ENCODE data around the gene ACP2.

The ACP2 gene

DNA sequence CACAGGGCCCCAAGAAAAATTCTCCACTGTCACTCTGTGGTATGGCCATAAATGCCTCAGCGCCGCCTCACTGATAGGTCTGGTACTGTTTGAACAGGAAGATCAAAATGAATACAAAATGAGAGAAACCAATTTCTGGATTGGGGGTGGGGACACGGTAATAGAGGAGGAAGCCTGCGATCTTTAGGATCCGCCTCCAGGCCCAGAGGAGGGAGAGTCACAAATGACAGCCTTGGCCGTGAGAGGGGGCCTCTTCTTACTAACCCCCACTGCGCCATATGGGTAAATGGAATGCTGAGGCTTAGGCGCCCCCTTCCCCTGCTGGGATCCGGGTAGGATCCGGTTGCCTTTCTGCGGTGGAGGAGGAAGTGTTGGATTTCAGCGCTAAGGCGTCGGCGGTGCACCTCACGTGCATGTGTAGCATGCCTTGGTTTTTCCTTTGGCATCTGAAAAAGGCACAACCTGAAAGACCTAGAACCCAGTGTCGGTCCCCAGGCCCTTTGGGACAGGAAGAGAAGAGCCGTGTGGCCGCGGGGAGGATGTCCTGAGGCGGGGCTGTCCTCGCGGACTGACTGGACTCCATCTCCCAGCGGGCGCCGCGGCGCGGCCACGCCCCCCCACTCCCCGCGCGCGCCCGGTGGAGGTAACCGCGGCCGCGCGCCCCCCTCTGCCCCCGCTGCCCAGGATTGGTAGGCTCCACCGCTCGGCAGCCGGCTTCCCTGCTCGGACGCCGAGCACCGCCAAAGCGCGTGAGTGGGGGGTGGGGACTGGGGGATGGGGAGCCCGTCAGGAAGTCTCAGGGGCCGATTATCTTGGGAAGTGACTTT, 20.6 kb upstream of the ACP2 start:
- DNase-seq (ENCODE audit: extremely low read depth, low read depth) = peak; percentile 86
- H3K4me3 ChIP-seq (replicated peaks; ENCODE audit: low read depth, low read length) = peak overlapping the region; percentile 80
- TF ChIP-seq, protein P1, sequence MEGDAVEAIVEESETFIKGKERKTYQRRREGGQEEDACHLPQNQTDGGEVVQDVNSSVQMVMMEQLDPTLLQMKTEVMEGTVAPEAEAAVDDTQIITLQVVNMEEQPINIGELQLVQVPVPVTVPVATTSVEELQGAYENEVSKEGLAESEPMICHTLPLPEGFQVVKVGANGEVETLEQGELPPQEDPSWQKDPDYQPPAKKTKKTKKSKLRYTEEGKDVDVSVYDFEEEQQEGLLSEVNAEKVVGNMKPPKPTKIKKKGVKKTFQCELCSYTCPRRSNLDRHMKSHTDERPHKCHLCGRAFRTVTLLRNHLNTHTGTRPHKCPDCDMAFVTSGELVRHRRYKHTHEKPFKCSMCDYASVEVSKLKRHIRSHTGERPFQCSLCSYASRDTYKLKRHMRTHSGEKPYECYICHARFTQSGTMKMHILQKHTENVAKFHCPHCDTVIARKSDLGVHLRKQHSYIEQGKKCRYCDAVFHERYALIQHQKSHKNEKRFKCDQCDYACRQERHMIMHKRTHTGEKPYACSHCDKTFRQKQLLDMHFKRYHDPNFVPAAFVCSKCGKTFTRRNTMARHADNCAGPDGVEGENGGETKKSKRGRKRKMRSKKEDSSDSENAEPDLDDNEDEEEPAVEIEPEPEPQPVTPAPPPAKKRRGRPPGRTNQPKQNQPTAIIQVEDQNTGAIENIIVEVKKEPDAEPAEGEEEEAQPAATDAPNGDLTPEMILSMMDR (IDR thresholded peaks at IDR 0.05; ENCODE audit: low read depth, low read length, missing control alignments) = peak; percentile 2

- TF ChIP-seq, protein P1 (IDR thresholded peaks at IDR 0.05; ENCODE audit: low read depth, low read length, missing control alignments) = no peak
- H3K4me3 ChIP-seq (replicated peaks; ENCODE audit: low read depth, low read length) = peak overlapping the region; percentile 80
- DNase-seq (ENCODE audit: extremely low read depth, low read depth) = no peak
These were observed 19.9 kb upstream of the ACP2 start for GRCh38 chr11:47268448-47269001.

DNA sequence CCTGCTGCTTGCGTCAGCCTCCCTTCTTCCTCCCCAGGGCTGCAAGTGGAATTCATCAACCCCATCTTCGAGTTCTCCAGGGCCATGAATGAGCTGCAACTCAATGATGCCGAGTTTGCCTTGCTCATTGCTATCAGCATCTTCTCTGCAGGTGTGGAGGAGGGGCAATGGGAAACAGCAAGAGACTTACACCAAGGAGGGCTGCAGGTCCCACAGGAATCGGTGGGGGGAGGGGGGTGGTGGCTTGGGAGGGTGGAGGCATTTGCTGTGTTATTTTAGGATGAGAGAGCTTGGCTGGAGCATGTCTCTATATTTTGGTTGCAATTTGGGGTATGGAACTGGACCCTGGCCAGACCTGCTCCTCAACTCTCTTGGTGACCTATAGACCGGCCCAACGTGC, 19.3 kb upstream of the ACP2 start:
- TF ChIP-seq, protein P1 (IDR thresholded peaks at IDR 0.05; ENCODE audit: low read depth, low read length, missing control alignments) = no peak
- no peak overlapping the region for H3K4me3 ChIP-seq (replicated peaks; ENCODE audit: low read depth, low read length)
- no peak for DNase-seq (ENCODE audit: extremely low read depth, low read depth)

- no peak for DNase-seq (ENCODE audit: extremely low read depth, low read depth)
- no peak overlapping the region for H3K4me3 ChIP-seq (replicated peaks; ENCODE audit: low read depth, low read length)
- TF ChIP-seq, protein P1 (IDR thresholded peaks at IDR 0.05; ENCODE audit: low read depth, low read length, missing control alignments) = no peak
These were observed 15.9 kb upstream of the ACP2 start for GRCh38 chr11:47264521-47264920.

- TF ChIP-seq, protein P1 (IDR thresholded peaks at IDR 0.05; ENCODE audit: low read depth, low read length, missing control alignments) = no peak
- no peak overlapping the region for H3K4me3 ChIP-seq (replicated peaks; ENCODE audit: low read depth, low read length)
- no peak for DNase-seq (ENCODE audit: extremely low read depth, low read depth)
These were observed 15.5 kb upstream of the ACP2 start for GRCh38 chr11:47264119-47264518.

DNA sequence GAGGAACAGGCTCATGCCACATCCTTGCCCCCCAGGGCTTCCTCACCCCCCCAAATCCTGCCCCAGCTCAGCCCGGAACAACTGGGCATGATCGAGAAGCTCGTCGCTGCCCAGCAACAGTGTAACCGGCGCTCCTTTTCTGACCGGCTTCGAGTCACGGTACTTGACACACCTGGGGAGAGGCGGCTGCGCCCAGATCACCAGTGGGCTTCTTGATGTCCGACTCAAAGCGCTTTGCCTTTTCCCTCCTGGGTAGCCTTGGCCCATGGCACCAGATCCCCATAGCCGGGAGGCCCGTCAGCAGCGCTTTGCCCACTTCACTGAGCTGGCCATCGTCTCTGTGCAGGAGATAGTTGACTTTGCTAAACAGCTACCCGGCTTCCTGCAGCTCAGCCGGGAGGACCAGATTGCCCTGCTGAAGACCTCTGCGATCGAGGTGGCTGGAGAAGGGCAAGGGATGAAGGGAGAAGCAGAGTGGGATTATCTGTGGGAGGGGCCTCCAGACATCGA, 12.7 kb upstream of the ACP2 start:
- no peak for DNase-seq (ENCODE audit: extremely low read depth, low read depth)
- H3K4me3 ChIP-seq (replicated peaks; ENCODE audit: low read depth, low read length) = no peak overlapping the region
- TF ChIP-seq, protein P1 (IDR thresholded peaks at IDR 0.05; ENCODE audit: low read depth, low read length, missing control alignments) = no peak

All from HFF-Myc (cell line).